HG02981 (cell line): Measurements from ENCODE around the gene MYO1H.

ENCODE experiments used
- ATAC-seq: cut with Tn5 transposase; IDR thresholded peaks from one replicate; pipeline ENCODE4 v1.9.1; 2021; ENCODE audit warnings: mild to moderate bottlenecking, moderate library complexity; ENCODE audit not compliant: unreplicated experiment

MYO1H gene

GRCh38 chr12:109489955-109490565 is 142.4 kb downstream of the MYO1H start:
- no peak for ATAC-seq

GRCh38 chr12:109491671-109492070 is 144.0 kb downstream of the MYO1H start:
- ATAC-seq, result no peak

DNA sequence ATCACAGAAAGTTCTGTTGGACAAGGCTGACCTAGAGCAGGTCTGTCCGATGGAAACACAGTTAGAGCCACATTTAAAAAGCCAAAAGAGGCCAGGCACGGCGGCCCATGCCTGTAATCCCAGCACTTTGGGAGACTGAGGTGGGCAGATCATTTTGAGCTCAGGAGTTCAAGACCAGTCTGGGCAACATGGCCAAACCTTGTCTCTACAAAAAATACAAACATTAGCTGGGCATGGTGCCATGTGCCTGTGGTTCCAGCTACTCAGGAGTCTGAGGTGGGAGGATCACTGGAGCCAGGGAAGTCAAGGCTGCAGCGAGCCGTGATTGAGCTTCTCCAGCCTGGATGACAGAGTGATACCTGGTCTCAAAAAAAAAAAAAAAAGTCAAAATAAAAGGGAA is 144.7 kb downstream of the MYO1H start:
- no peak for ATAC-seq

DNA sequence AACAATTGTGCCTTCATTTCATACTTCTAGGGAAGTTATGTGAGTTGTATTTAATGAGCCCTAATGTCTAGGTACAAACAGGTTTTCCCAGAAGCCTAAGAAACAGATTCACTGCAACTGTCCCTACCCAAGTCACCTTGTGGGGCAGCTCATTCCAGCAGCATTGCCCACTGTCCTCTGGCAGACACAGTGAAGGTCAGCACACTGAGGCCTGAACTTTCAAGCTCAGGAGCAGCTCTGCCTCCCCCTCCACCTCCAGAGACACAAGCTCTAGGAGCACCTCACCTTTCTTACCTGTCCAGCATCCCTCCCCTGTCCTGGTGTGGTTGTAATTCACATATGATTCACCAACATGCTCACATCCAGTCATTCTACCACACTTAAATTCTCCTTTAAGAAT is 145.4 kb downstream of the MYO1H start:
- no peak for ATAC-seq

DNA sequence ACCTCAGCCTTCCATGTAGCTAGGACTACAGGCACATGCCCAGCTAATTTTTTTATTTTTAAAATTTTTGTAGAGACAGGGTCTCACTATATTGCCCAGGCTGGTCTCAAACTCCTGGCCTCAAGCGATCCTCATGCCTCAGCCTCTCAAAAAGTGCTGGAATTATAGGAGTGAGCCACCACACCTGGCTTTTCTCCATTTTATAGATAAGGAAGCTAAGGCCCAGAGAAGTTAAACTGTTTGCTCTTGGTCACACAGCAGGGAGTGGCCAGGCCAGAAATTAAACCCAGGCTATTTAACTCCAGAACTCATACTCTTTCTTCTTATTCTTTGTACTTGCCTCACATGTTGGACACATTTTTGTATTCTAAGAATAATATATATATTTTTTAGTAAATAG is 146.2 kb downstream of the MYO1H start:
- no peak for ATAC-seq

- no peak for ATAC-seq
Measured at GRCh38 chr12:109494348-109494881, 146.7 kb downstream of the MYO1H start.

DNA sequence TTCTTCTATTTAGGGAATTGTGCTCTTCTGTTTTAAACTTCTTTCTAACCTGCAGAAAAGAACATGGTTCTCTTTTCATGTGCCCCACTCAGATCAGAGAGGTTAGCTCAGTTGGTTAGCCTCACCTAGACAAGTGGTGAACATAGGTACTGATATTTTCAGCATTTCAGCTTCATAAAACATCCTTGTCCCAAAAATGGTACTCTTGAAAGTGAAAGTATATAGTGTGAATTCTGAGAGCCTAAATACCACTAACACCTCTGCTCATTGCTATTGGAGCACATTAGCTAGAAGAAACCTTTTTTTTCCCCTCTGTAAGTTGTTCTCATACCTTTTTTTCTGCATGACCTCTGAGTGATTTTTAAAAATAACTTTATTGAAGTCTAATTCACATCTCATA is 147.3 kb downstream of the MYO1H start:
- ATAC-seq, result no peak

DNA sequence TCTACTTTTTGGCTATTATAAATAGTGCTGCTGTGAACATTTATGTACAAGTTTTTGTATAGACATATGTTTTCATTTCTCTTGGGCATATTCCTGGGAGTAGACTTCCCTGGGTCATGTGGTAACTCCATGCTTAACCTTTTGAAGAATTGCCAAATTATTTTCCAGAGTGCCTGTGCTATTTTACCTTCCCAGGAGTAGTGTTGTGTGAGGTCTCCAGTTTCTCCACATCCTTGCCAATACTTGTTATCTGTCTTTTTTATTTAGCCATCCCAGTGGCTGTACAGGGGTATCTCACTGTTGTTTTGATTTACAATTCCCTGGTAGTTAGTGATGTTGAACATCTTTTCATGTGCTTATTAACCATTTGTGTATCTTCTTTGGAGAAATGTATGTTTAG is 148.6 kb downstream of the MYO1H start:
- no peak for ATAC-seq

DNA sequence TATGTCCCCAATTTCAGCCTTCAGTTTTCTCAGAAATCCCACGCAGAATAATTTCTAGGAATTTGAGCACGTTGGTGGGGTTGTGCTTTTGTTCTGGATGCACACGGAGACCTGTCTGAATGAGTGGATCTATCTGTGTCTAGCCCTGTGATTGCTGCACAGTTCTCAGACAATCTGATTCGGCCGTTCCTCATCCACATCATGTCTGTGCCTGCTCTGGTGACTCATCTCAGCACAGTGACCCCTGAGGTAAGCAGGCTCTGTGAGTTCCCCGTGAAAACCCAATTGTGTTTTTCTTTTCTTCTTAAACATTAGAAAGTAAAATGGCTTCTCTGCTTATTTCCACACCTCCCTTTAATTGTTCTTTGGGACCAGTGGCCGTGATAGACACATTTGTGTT is 150.0 kb downstream of the MYO1H start:
- ATAC-seq, result no peak
